HCT116 (cell line): ENCODE measurements around the gene TMIGD3. TPM values are rescaled to one million over a fixed set of nuclear protein-coding genes. Genes with fewer than 3 reads are reported as not detected.

Source experiments
- ATAC-seq: fragments of 200-7000 bp; cut with Tn5 transposase; 2 replicates; pipeline ENCODE4 v1.9.1; 2020; ENCODE audit warnings: mild to moderate bottlenecking, moderate library complexity
- BruUV-seq: library from RNA; stranded (reverse); fragments of 400-500 nt; replicated peaks from 2 replicates; lab custom pipeline; 2021; lab: Mats Ljungman, UMichigan
- CTCF ChIA-PET: fragments of 300-600 bp; sonication (Branson Sonifier 250); formaldehyde crosslinking; loops from one replicate; lab custom pipeline; 2021; ENCODE audit warnings: antibody characterized with exemption; lab: Charles Lee
- POLR2A ChIA-PET: fragments of 300-600, 350-600 bp; sonication (Branson Sonifier 250); formaldehyde crosslinking; loops from one replicate; lab custom pipeline; 2021; ENCODE audit warnings: antibody characterized with exemption; lab: Charles Lee
- RAD21 ChIA-PET, 2 experiments: fragments of 300-600 bp; sonication (Branson Sonifier 250); formaldehyde crosslinking; loops; one replicate each; lab custom pipeline; 2023; ENCODE audit warnings: low total read pairs in 2 of 2; ENCODE audit not compliant: uncharacterized antibody in 2 of 2, unreplicated experiment in 2 of 2, low non-redundant PET in 1 of 2; lab: Charles Lee
- DNase-seq: peaks from one replicate; pipeline ENCODE4 v3.0.0-alpha.2; 2010; ENCODE audit warnings: low read depth, low spot score
- H2AFZ ChIP-seq: fragments of 200-600 bp; shearing (Covaris generic), sonication (generic); 2 replicates; pipeline ENCODE4 v1.6.1; 2017; ENCODE audit warnings: low read depth, mixed run types, mixed read lengths, antibody characterized with exemption, low read length; ENCODE audit not compliant: poor library complexity, severe bottlenecking
- H3K27ac ChIP-seq: 2 replicates; pipeline ENCODE4 v1.5.1; 2012; ENCODE audit warnings: low read depth, low read length
- H3K27me3 ChIP-seq: fragments of 200-600 bp; sonication (generic); 2 replicates; pipeline ENCODE4 v1.6.1; 2016; ENCODE audit warnings: mixed run types, low read length, mixed read lengths; ENCODE audit not compliant: insufficient read depth
- H3K36me3 ChIP-seq, 2 experiments: fragments of 200-500 bp in 1 of 2; fragments of 200-600 bp in 1 of 2; sonication (Bioruptor generic) in 1 of 2; sonication (generic) in 1 of 2; 2 replicates each; pipeline versions ENCODE4 v1.5.1 to v1.6.1; 2014 to 2016; ENCODE audit warnings: low read length in 2 of 2, inconsistent platforms in 1 of 2, mixed read lengths in 1 of 2, mixed run types in 1 of 2; ENCODE audit not compliant: insufficient read depth in 2 of 2, control insufficient read depth in 1 of 2
- H3K4me1 ChIP-seq, 2 experiments: fragments of 200-600 bp in 1 of 2; sonication (generic) in 1 of 2; 2 replicates each; pipeline versions ENCODE4 v1.5.1 to v1.6.1; 2012 to 2017; ENCODE audit warnings: low read length in 2 of 2, inconsistent platforms in 1 of 2, mild to moderate bottlenecking in 1 of 2, mixed read lengths in 1 of 2, mixed run types in 1 of 2, moderate library complexity in 1 of 2; ENCODE audit not compliant: insufficient read depth in 2 of 2, control insufficient read depth in 1 of 2
- H3K4me2 ChIP-seq: fragments of 200-600 bp; sonication (generic); 2 replicates; pipeline ENCODE4 v1.6.1; 2017; ENCODE audit warnings: mixed run types, low read length, mixed read lengths
- H3K4me3 ChIP-seq, 2 experiments: fragments of 200-600 bp in 1 of 2; sonication (generic) in 1 of 2; replicated peaks in 1 of 2; 2 replicates each; pipeline ENCODE4 v1.5.1; 2011 to 2016; ENCODE audit warnings: low read length in 2 of 2, control low read depth in 1 of 2, low read depth in 1 of 2, mild to moderate bottlenecking in 1 of 2, mixed read lengths in 1 of 2, mixed run types in 1 of 2
- H3K79me2 ChIP-seq: fragments of 200-600 bp; sonication (generic); 2 replicates; pipeline ENCODE4 v1.6.1; 2017; ENCODE audit warnings: mild to moderate bottlenecking, mixed run types, low read length, moderate library complexity, mixed read lengths; ENCODE audit not compliant: insufficient read depth
- H3K9ac ChIP-seq: fragments of 200-600 bp; sonication (generic); 2 replicates; pipeline ENCODE4 v1.6.1; 2016; ENCODE audit warnings: low read length, mixed read lengths
- H3K9me2 ChIP-seq: fragments of 200-600 bp; sonication (generic), shearing (Covaris generic); 2 replicates; pipeline ENCODE4 v1.6.1; 2017; ENCODE audit warnings: mixed run types, mild to moderate bottlenecking, moderate library complexity; ENCODE audit not compliant: insufficient read depth
- H3K9me3 ChIP-seq, 2 experiments: fragments of 200-500 bp in 1 of 2; fragments of 200-600 bp in 1 of 2; sonication (Bioruptor generic) in 1 of 2; sonication (generic) in 1 of 2; 2 replicates each; pipeline ENCODE4 v1.6.1; 2014 to 2017; ENCODE audit warnings: low read length in 2 of 2, mixed read lengths in 2 of 2, inconsistent platforms in 1 of 2, low read depth in 1 of 2, mild to moderate bottlenecking in 1 of 2, mixed run types in 1 of 2, moderate library complexity in 1 of 2; ENCODE audit not compliant: control insufficient read depth in 1 of 2, insufficient read depth in 1 of 2
- H4K20me1 ChIP-seq: fragments of 200-600 bp; sonication (generic), shearing (Covaris generic); 2 replicates; pipeline ENCODE4 v1.6.1; 2017; ENCODE audit warnings: mixed run types, mild to moderate bottlenecking, moderate library complexity; ENCODE audit not compliant: insufficient read depth
- ATF3 ChIP-seq: IDR thresholded peaks from 2 replicates; pipeline ENCODE4 v1.6.1; 2012
- CBX3 ChIP-seq: IDR thresholded peaks from 2 replicates; pipeline ENCODE4 v1.6.1; 2012; ENCODE audit warnings: low read depth
- EGR1 ChIP-seq: IDR thresholded peaks from 2 replicates; pipeline ENCODE4 v1.6.1; 2012; ENCODE audit warnings: low read depth
- EZH2phosphoT487 ChIP-seq: fragments of 200-600 bp; IDR thresholded peaks from 2 replicates; pipeline ENCODE4 v1.6.1; 2018; ENCODE audit warnings: antibody characterized with exemption, borderline replicate concordance
- FOSL1 ChIP-seq: IDR thresholded peaks from 2 replicates; pipeline ENCODE4 v1.6.1; 2012; ENCODE audit warnings: low read depth
- JUND ChIP-seq: IDR thresholded peaks from 2 replicates; pipeline ENCODE4 v1.6.1; 2012
- MAX ChIP-seq: IDR thresholded peaks from 2 replicates; pipeline ENCODE4 v1.6.1; 2012
- POLR2A ChIP-seq: IDR thresholded peaks from 2 replicates; pipeline ENCODE4 v1.7.0; 2011; ENCODE audit warnings: borderline replicate concordance; ENCODE audit not compliant: insufficient read depth, insufficient read length; ENCODE audit errors: extremely low read depth
- POLR2AphosphoS5 ChIP-seq: IDR thresholded peaks from 2 replicates; pipeline ENCODE4 v1.6.1; 2011; ENCODE audit warnings: mild to moderate bottlenecking, low read depth, low read length, moderate library complexity
- RAD21 ChIP-seq: IDR thresholded peaks from 2 replicates; pipeline ENCODE4 v1.6.1; 2012; ENCODE audit warnings: low read depth, mild to moderate bottlenecking
- REST ChIP-seq: IDR thresholded peaks from 2 replicates; pipeline ENCODE4 v1.6.1; 2012; ENCODE audit warnings: low read depth
- SIN3A ChIP-seq: IDR thresholded peaks from 2 replicates; pipeline ENCODE4 v1.6.1; 2012; ENCODE audit warnings: low read depth
- SRF ChIP-seq: IDR thresholded peaks from 2 replicates; pipeline ENCODE4 v1.6.1; 2012; ENCODE audit warnings: low read depth
- TCF7L2 ChIP-seq: IDR thresholded peaks from 2 replicates; pipeline ENCODE4 v1.7.0; 2011; ENCODE audit warnings: borderline replicate concordance, inconsistent platforms; ENCODE audit not compliant: insufficient read depth, insufficient read length; ENCODE audit errors: extremely low read depth
- YY1 ChIP-seq: IDR thresholded peaks from 2 replicates; pipeline ENCODE4 v1.6.1; 2011; ENCODE audit warnings: low read length, low read depth, moderate library complexity, mild to moderate bottlenecking; ENCODE audit not compliant: insufficient replicate concordance; ENCODE audit errors: extremely low read depth
- ZNF274 ChIP-seq: fragments of 200-500 bp; sonication (Bioruptor generic); IDR thresholded peaks from 2 replicates; pipeline ENCODE4 v1.6.1; 2014; ENCODE audit warnings: mild to moderate bottlenecking, low read depth, low read length, inconsistent platforms
- intact Hi-C: fragments of 100-400 bp; cut with micrococcal nuclease; formaldehyde crosslinking; loops from 2 replicates; pipeline ENCODE4 v1.10.0; 2022
- total RNA-seq: library from RNA; stranded (reverse); gene quantifications from one replicate; pipeline ENCODE4 v1.2.1, GENCODE V29; 2021; ENCODE audit not compliant: unreplicated experiment

TMIGD3 gene
- total RNA-seq, 1 experiment from 2014 or later: not detected

- ATAC-seq: no peak
- H3K4me2 ChIP-seq: no peak overlapping the region
- H4K20me1 ChIP-seq: no peaks in the 10 kb centered on the region
- RAD21 ChIA-PET: no interaction called here
- H3K79me2 ChIP-seq: peaks cover 21% of the 10 kb centered on the region
- POLR2A ChIA-PET: no interaction called here
- H3K9me3 ChIP-seq: no peaks in the 10 kb centered on the region
- H3K4me1 ChIP-seq: peaks cover 0 to 6% of the 10 kb centered on the region in 2 experiments; a peak in 1 of 4 replicates
- no peak overlapping the region for H3K9ac ChIP-seq
- CTCF ChIA-PET: no interaction called here
- no peak for DNase-seq
- intact Hi-C loops: loop anchor here (2.0 kb wide), 1 partner anchor 217 kb away; no protein-coding TSS in a partner anchor
- TF ChIP-seq REST: no peak
- no peak for TF ChIP-seq FOSL1
- TF ChIP-seq CBX3: no peak
- TF ChIP-seq JUND: no peak
- no peak for TF ChIP-seq EZH2phosphoT487
- no peak for TF ChIP-seq POLR2AphosphoS5
- TF ChIP-seq ATF3: no peak
- no peak for TF ChIP-seq TCF7L2
- no peak for TF ChIP-seq ZNF274
- TF ChIP-seq YY1: no peak
- no peak for TF ChIP-seq POLR2A
- TF ChIP-seq SRF: no peak
- TF ChIP-seq RAD21: no peak
- TF ChIP-seq EGR1: no peak
- no peak for TF ChIP-seq SIN3A
- TF ChIP-seq MAX: no peak
- no peak overlapping the region for H3K27ac ChIP-seq
- no TSS peak for BruUV-seq
- no peaks in the 10 kb centered on the region for H3K27me3 ChIP-seq
- H3K9me2 ChIP-seq: no peaks in the 10 kb centered on the region
- H3K4me3 ChIP-seq: no peak overlapping the region
- H3K36me3 ChIP-seq: peaks cover 50 to 64% of the 10 kb centered on the region in 2 experiments; a peak in 3 of 4 replicates
- no peak overlapping the region for H2AFZ ChIP-seq
Measured at GRCh38 chr1:111439461-111440351, 63.7 kb downstream of the TMIGD3 start.
